ENCODE measurements around the gene UPB1. TPM values are rescaled to one million over a fixed set of nuclear protein-coding genes. Genes with fewer than 3 reads are reported as not detected.
A peak's percentile ranks its signal among the peaks of the same experiment; 100 is the strongest.

UPB1 gene
- total and polyA plus RNA-seq, 8 donors: 0.35 to 0.73 TPM; not detected in 6

GRCh38 chr22:24506802-24507438 lies 11.8 kb downstream of the UPB1 start:
- intact Hi-C loops (cut with DNase I; ENCODE audit: low total_unique reads): no loop called here
- peak in 1 of 3 donors; percentile 14 for TF ChIP-seq POLR2AphosphoS5 (IDR thresholded peaks at IDR 0.05)
- TF ChIP-seq EP300 (IDR thresholded peaks at IDR 0.05): no peak

GRCh38 chr22:24507716-24508115 lies 12.6 kb downstream of the UPB1 start:
- TF ChIP-seq POLR2A (IDR thresholded peaks at IDR 0.05): no peak
- no peak for DNase-seq
- intact Hi-C loops (cut with DNase I; ENCODE audit: low total_unique reads): no loop called here
- Histone ChIP-seq H3K36me3 (no peaks in the 10 kb centered on the region), H3K27me3 (no peaks in the 10 kb centered on the region), H3K4me3 (no peak overlapping the region), H3K4me1 (peaks cover 28 to 71% (median 44%) of the 10 kb centered on the region in 4 donors), H3K9me3 (no peaks in the 10 kb centered on the region), H3K27ac (no peak overlapping the region)
- WGBS, 5 donors: 77 to 83% (median 82%) methylated on average over 7 of the region's 7 CpGs

More at GRCh38 chr22:24506802-24507438, 11.8 kb downstream of the UPB1 start:
- no peaks in the 10 kb centered on the region for H3K27me3 ChIP-seq
- peak in 1 of 2 donors; percentile 74 for DNase-seq
- H3K9me3 ChIP-seq: no peaks in the 10 kb centered on the region
- H3K36me3 ChIP-seq: no peaks in the 10 kb centered on the region
- H3K27ac ChIP-seq: peak overlapping the region in 3 of 5 donors; percentile 24 to 64 (median 51)
- peaks cover 24 to 63% (median 42%) of the 10 kb centered on the region in 4 donors for H3K4me1 ChIP-seq
- 49 to 62% (median 51%) methylated on average over 6 of the region's 6 CpGs for WGBS, 5 donors
- H3K4me3 ChIP-seq: no peak overlapping the region

GRCh38 chr22:24510637-24511625 lies 15.8 kb downstream of the UPB1 start:
- Histone ChIP-seq H3K27me3 (no peaks in the 10 kb centered on the region), H3K4me1 (peaks cover 33 to 71% (median 53%) of the 10 kb centered on the region in 4 donors), H3K9me3 (no peaks in the 10 kb centered on the region), H3K36me3 (no peaks in the 10 kb centered on the region), H3K27ac (peak overlapping the region in 4 of 5 donors; percentile 9 to 55 (median 46)), H3K4me3 (no peak overlapping the region)
- TF ChIP-seq POLR2AphosphoS5 (IDR thresholded peaks at IDR 0.05) (no peak), POLR2A (IDR thresholded peaks at IDR 0.05) (no peak), EP300 (IDR thresholded peaks at IDR 0.05) (no peak), CTCF (IDR thresholded peaks at IDR 0.05) (no peak)
- DNase-seq: peak; percentile 37 to 68
- WGBS, 5 donors: 28 to 39% (median 33%) methylated on average over 10 of the region's 10 CpGs
- intact Hi-C loops (cut with DNase I; ENCODE audit: low total_unique reads): no loop called here

GRCh38 chr22:24512043-24512442 lies 16.9 kb downstream of the UPB1 start:
- DNase-seq: no peak
- H3K4me3 ChIP-seq: no peak overlapping the region
- WGBS, 5 donors: 35 to 55% (median 37%) methylated on average over 3 of the region's 3 CpGs
- no peaks in the 10 kb centered on the region for H3K9me3 ChIP-seq
- H3K27me3 ChIP-seq: no peaks in the 10 kb centered on the region
- intact Hi-C loops (cut with DNase I; ENCODE audit: low total_unique reads): no loop called here
- H3K4me1 ChIP-seq: peaks cover 33 to 69% (median 50%) of the 10 kb centered on the region in 4 donors
- H3K27ac ChIP-seq: peak overlapping the region in 1 of 5 donors; percentile 55
- no peaks in the 10 kb centered on the region for H3K36me3 ChIP-seq
- TF ChIP-seq EP300 (IDR thresholded peaks at IDR 0.05): no peak
- TF ChIP-seq POLR2A (IDR thresholded peaks at IDR 0.05): no peak
- TF ChIP-seq CTCF (IDR thresholded peaks at IDR 0.05): no peak
- TF ChIP-seq POLR2AphosphoS5 (IDR thresholded peaks at IDR 0.05): no peak
